ENCODE measurements around the gene TXNDC16. TPM values are rescaled to one million over a fixed set of nuclear protein-coding genes. Genes with fewer than 3 reads are reported as not detected.
"Not testable (repeated sequence)": the region's sequence is repeated elsewhere in the genome, so short reads cannot be mapped to it uniquely, and the experiment has no call there.

Gene TXNDC16
- total RNA-seq, 2 donors from 2014 or later, result 7.8 to 10.6 TPM

- TF ChIP-seq CTCF (IDR thresholded peaks at IDR 0.05), result no peak
- Histone ChIP-seq H3K4me3 (no peak overlapping the region), H3K27ac (no peak overlapping the region), H3K9me3 (no peaks in the 10 kb centered on the region), H3K4me1 (no peaks in the 10 kb centered on the region), H3K36me3 (no peaks in the 10 kb centered on the region), H3K9ac (ENCODE audit: low read depth in 2 of 2, low read length in 2 of 2) (no peak overlapping the region), H3K27me3 (no peaks in the 10 kb centered on the region)
- no peak for DNase-seq
- intact Hi-C loops (cut with DNase I), result no loop called here
Measured at GRCh38 chr14:52590318-52590717, 38.0 kb upstream of the TXNDC16 start.

DNA sequence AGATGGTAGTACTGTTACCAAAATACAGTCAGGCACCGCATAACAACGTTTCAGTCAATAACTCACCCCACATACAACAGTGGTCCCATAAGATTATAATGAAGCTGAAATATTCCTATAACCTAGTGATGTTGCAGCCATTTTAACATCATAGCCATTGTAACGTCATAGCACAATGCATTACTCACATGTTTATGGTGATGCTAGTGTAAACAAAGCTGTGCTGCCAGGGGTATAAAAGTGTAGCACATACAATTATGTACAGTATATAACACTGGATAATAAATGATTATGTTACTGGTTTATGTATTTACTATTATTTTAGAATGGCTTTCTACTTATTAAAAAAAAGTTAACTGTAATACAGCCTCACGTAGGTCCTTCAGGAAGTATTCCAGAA is 37.3 kb upstream of the TXNDC16 start:
- no peak overlapping the region for H3K4me3 ChIP-seq
- no peaks in the 10 kb centered on the region for H3K27me3 ChIP-seq
- H3K36me3 ChIP-seq, result no peaks in the 10 kb centered on the region
- intact Hi-C loops (cut with DNase I), result no loop called here
- no peak overlapping the region for H3K9ac ChIP-seq (ENCODE audit: low read depth in 2 of 2, low read length in 2 of 2)
- H3K9me3 ChIP-seq, result no peaks in the 10 kb centered on the region
- no peaks in the 10 kb centered on the region for H3K4me1 ChIP-seq
- H3K27ac ChIP-seq, result no peak overlapping the region
- no peak for DNase-seq
- TF ChIP-seq CTCF (IDR thresholded peaks at IDR 0.05), result no peak

- Histone ChIP-seq H3K36me3 (no peaks in the 10 kb centered on the region), H3K27ac (no peak overlapping the region), H3K9ac (ENCODE audit: low read depth in 2 of 2, low read length in 2 of 2) (no peak overlapping the region), H3K27me3 (no peaks in the 10 kb centered on the region), H3K4me1 (no peaks in the 10 kb centered on the region), H3K4me3 (no peak overlapping the region), H3K9me3 (no peaks in the 10 kb centered on the region)
- intact Hi-C loops (cut with DNase I), result no loop called here
- TF ChIP-seq CTCF (IDR thresholded peaks at IDR 0.05), result no peak
- no peak for DNase-seq
Measured at GRCh38 chr14:52583544-52583943, 31.2 kb upstream of the TXNDC16 start.

GRCh38 chr14:52575858-52576257 is 23.6 kb upstream of the TXNDC16 start:
- no peak overlapping the region for H3K27ac ChIP-seq
- H3K4me1 ChIP-seq, result no peaks in the 10 kb centered on the region
- intact Hi-C loops (cut with DNase I), result no loop called here
- no peak overlapping the region for H3K4me3 ChIP-seq
- no peaks in the 10 kb centered on the region for H3K36me3 ChIP-seq
- no peak for TF ChIP-seq CTCF (IDR thresholded peaks at IDR 0.05)
- no peak for DNase-seq
- no peaks in the 10 kb centered on the region for H3K9me3 ChIP-seq
- H3K9ac ChIP-seq (ENCODE audit: low read depth in 2 of 2, low read length in 2 of 2), result no peak overlapping the region
- H3K27me3 ChIP-seq, result no peaks in the 10 kb centered on the region

DNA sequence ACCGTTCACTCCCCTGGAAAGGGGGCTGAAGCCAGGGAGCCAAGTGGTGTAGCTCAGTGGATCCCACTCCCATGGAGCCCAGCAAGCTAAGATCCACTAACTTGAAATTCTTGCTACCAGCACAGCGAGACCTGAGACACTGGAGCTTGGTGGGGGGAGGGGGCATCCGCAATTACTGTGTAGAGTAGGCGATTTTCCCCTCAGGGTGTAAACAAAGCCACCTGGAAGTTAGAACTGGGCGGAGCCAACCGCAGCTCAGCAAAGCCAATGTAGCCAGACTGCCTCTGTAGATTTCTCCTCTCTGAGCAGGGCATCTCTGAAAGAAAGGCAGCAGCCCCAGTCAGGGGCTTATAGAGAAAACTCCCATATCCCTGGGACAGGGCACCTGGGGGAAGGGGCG is 16.1 kb upstream of the TXNDC16 start:
- H3K27me3 ChIP-seq; DNase-seq; H3K9ac ChIP-seq (ENCODE audit: low read depth in 2 of 2, low read length in 2 of 2); intact Hi-C loops (cut with DNase I); H3K36me3 ChIP-seq; H3K4me3 ChIP-seq; H3K4me1 ChIP-seq; H3K9me3 ChIP-seq; H3K27ac ChIP-seq: not testable (repeated sequence)

DNA sequence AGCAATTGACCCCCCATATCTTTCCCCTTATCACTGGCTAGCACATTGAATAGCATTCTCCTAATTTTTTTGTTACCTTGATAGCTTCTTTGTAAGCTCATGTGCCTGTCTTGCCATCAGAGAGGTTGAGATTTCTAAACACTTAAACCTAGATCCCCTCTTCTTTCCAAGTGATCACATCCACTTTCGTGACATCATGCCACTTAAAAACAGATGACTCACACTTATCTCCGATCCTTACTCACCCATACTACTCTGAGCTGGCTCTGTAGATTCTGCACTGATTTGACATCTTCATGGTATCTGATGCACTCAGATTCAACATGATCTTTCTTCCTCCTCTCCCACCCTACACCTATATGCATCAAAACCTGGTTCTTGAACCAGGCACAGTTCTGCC is 10.8 kb upstream of the TXNDC16 start:
- no peak overlapping the region for H3K9ac ChIP-seq (ENCODE audit: low read depth in 2 of 2, low read length in 2 of 2)
- no peak for TF ChIP-seq CTCF (IDR thresholded peaks at IDR 0.05)
- DNase-seq, result no peak
- H3K27me3 ChIP-seq, result no peaks in the 10 kb centered on the region
- H3K27ac ChIP-seq, result no peak overlapping the region
- no peaks in the 10 kb centered on the region for H3K36me3 ChIP-seq
- intact Hi-C loops (cut with DNase I), result no loop called here
- H3K4me3 ChIP-seq, result no peak overlapping the region
- H3K4me1 ChIP-seq, result no peaks in the 10 kb centered on the region
- H3K9me3 ChIP-seq, result no peaks in the 10 kb centered on the region

Data from colonic mucosa (tissue), 4 donors.